SK-N-SH (cell line): Measurements from ENCODE around the gene NEUROG1. TPM values are rescaled to one million over a fixed set of nuclear protein-coding genes. Genes with fewer than 3 reads are reported as not detected.
A peak's percentile ranks its signal among the peaks of the same experiment; 100 is the strongest.

ENCODE experiments used
- CTCF ChIA-PET: fragments of 300-600, 350-600 bp; formaldehyde crosslinking; extraction: SDS; loops from one replicate; lab custom pipeline; 2021; lab: Yijun Ruan, JAX
- POLR2A ChIA-PET: fragments of 350-600 bp; sonication (Branson Sonifier 250); formaldehyde crosslinking; extraction: SDS; loops from one replicate; lab custom pipeline; 2020; ENCODE audit warnings: antibody characterized with exemption, inconsistent platforms; lab: Yijun Ruan, JAX
- DNase-seq: peaks from one replicate; pipeline ENCODE4 v3.0.0; 2012
- H2AFZ ChIP-seq: fragments of 200-600 bp; sonication (generic); 2 replicates; pipeline ENCODE4 v1.8.1; 2016; ENCODE audit warnings: antibody characterized with exemption, mild to moderate bottlenecking, low read depth
- H3F3A ChIP-seq: fragments of 200-600 bp; sonication (generic); replicated peaks from 2 replicates; pipeline ENCODE3; 2016; ENCODE audit warnings: antibody characterized with exemption, mild to moderate bottlenecking; ENCODE audit not compliant: insufficient read depth
- H3K27ac ChIP-seq, 2 experiments: fragments of 200-500 bp in 1 of 2; fragments of 200-600 bp in 1 of 2; sonication (Bioruptor generic) in 1 of 2; sonication (generic), shearing (Covaris generic) in 1 of 2; 2 replicates each; pipeline versions ENCODE4 v1.5.1 to v1.6.1; 2014 to 2016; ENCODE audit warnings: low read depth in 2 of 2, inconsistent platforms in 1 of 2, low read length in 1 of 2, mild to moderate bottlenecking in 1 of 2, mixed read lengths in 1 of 2
- H3K27me3 ChIP-seq: fragments of 200-600 bp; sonication (generic), shearing (Covaris generic); 2 replicates; pipeline ENCODE4 v1.6.1; 2016; ENCODE audit warnings: mixed run types; ENCODE audit not compliant: insufficient read depth
- H3K36me3 ChIP-seq, 2 experiments: fragments of 200-500 bp in 1 of 2; fragments of 200-600 bp in 1 of 2; sonication (Bioruptor generic) in 1 of 2; sonication (generic) in 1 of 2; replicated peaks in 1 of 2; 2 replicates each; pipeline versions ENCODE3 to v1.5.1; 2014 to 2016; ENCODE audit warnings: low read length in 1 of 2, mild to moderate bottlenecking in 1 of 2; ENCODE audit not compliant: insufficient read depth in 2 of 2, control insufficient read depth in 1 of 2
- H3K4me1 ChIP-seq, 2 experiments: fragments of 200-500 bp in 1 of 2; fragments of 200-600 bp in 1 of 2; sonication (Bioruptor generic) in 1 of 2; sonication (generic), shearing (Covaris generic) in 1 of 2; 2 replicates each; pipeline versions ENCODE4 v1.5.1 to v1.6.1; 2014 to 2016; ENCODE audit warnings: low read depth in 1 of 2, low read length in 1 of 2, mixed run types in 1 of 2; ENCODE audit not compliant: insufficient read depth in 2 of 2, control insufficient read depth in 1 of 2
- H3K4me2 ChIP-seq: fragments of 200-600 bp; sonication (generic), shearing (Covaris generic); 2 replicates; pipeline ENCODE4 v1.6.1; 2017; ENCODE audit warnings: mixed run types
- H3K4me3 ChIP-seq, 2 experiments: fragments of 200-500 bp in 1 of 2; fragments of 200-600 bp in 1 of 2; sonication (Bioruptor generic) in 1 of 2; sonication (generic), shearing (Covaris generic) in 1 of 2; 2 replicates each; pipeline versions ENCODE4 v1.5.1 to v1.8.1; 2014 to 2016; ENCODE audit warnings: low read depth in 2 of 2, inconsistent platforms in 1 of 2, low read length in 1 of 2, mild to moderate bottlenecking in 1 of 2, mixed read lengths in 1 of 2, moderate library complexity in 1 of 2
- H3K79me2 ChIP-seq: fragments of 200-600 bp; sonication (generic); 2 replicates; pipeline ENCODE4 v1.8.1; 2017; ENCODE audit warnings: mild to moderate bottlenecking; ENCODE audit not compliant: insufficient read depth
- H3K9ac ChIP-seq: fragments of 200-600 bp; sonication (generic); 2 replicates; pipeline ENCODE4 v1.6.1; 2017; ENCODE audit warnings: mixed run types
- H3K9me2 ChIP-seq: fragments of 200-600 bp; sonication (generic); 2 replicates; pipeline ENCODE4 v1.6.1; 2017; ENCODE audit warnings: mixed run types
- H3K9me3 ChIP-seq: fragments of 200-600 bp; sonication (generic); 2 replicates; pipeline ENCODE4 v1.6.1; 2017; ENCODE audit warnings: mixed run types, mild to moderate bottlenecking, moderate library complexity
- H4K20me1 ChIP-seq: fragments of 200-600 bp; sonication (generic); 2 replicates; pipeline ENCODE4 v1.6.1; 2017; ENCODE audit warnings: mild to moderate bottlenecking, mixed run types; ENCODE audit not compliant: insufficient read depth
- CTCF ChIP-seq: fragments of 200-600 bp; sonication (generic); IDR thresholded peaks from 2 replicates; pipeline ENCODE4 v1.6.1; 2017; ENCODE audit warnings: antibody characterized with exemption, mild to moderate bottlenecking, moderate library complexity
- EZH2phosphoT487 ChIP-seq: fragments of 200-600 bp; sonication (generic); IDR thresholded peaks from 2 replicates; pipeline ENCODE4 v1.6.1; 2017; ENCODE audit warnings: low read depth, mixed run types, mild to moderate bottlenecking, antibody characterized with exemption, moderate library complexity, borderline replicate concordance
- FOSL2 ChIP-seq: IDR thresholded peaks from 2 replicates; pipeline ENCODE4 v1.4.0; 2012; ENCODE audit warnings: low read depth, mild to moderate bottlenecking, moderate library complexity, borderline replicate concordance
- FOXJ3 ChIP-seq: sonication (generic); formaldehyde crosslinking; IDR thresholded peaks from 2 replicates; pipeline ENCODE4 v1.5.1; 2020; ENCODE audit warnings: mild to moderate bottlenecking, missing genetic modification reagents
- FOXM1 ChIP-seq: IDR thresholded peaks from 2 replicates; pipeline ENCODE4 v1.4.0; 2012; ENCODE audit warnings: low read depth, mild to moderate bottlenecking
- GABPA ChIP-seq: IDR thresholded peaks from 2 replicates; pipeline ENCODE4 v1.4.0; 2012; ENCODE audit warnings: low read depth, mild to moderate bottlenecking
- MAX ChIP-seq: IDR thresholded peaks from 2 replicates; pipeline ENCODE4 v1.4.0; 2012; ENCODE audit warnings: low read depth
- PBX3 ChIP-seq: IDR thresholded peaks from 2 replicates; pipeline ENCODE4; 2012
- USF1 ChIP-seq: IDR thresholded peaks from 2 replicates; pipeline ENCODE4 v1.4.0; 2012; ENCODE audit warnings: low read depth, borderline replicate concordance
- USF2 ChIP-seq: fragments of 150-350 bp; IDR thresholded peaks from 2 replicates; pipeline ENCODE4 v1.6.1; 2017; ENCODE audit warnings: antibody characterized with exemption, low read length, low read depth, borderline replicate concordance
- YY1 ChIP-seq: IDR thresholded peaks from 2 replicates; pipeline ENCODE4 v1.4.0; 2012; ENCODE audit warnings: low read depth, mild to moderate bottlenecking
- ZBTB33 ChIP-seq: IDR thresholded peaks from 2 replicates; pipeline ENCODE4 v1.4.0; 2012; ENCODE audit warnings: low read depth, borderline replicate concordance
- WGBS: methylation state at CpG from one replicate; pipeline ENCODE4 v1.1.6; 2017; ENCODE audit warnings: low lambda C conversion rate; 5-methylcytosine and 5-hydroxymethylcytosine counted together
- polyA plus RNA-seq, 3 experiments: library from polyadenylated mRNA; depleted of rRNA; stranded (reverse); fragments of >200 nt; gene quantifications; 2 replicates each; pipeline ENCODE4 v1.2.3, GENCODE V29; 2012

The NEUROG1 gene
- polyA plus RNA-seq, 1 of the 3 experiments (the other 2 are of a cell fraction): not detected

- no peak for TF ChIP-seq ZBTB33
Measured at GRCh38 chr5:135571066-135571609, 35.4 kb upstream of the NEUROG1 start (continued).

- no peaks in the 10 kb centered on the region for H3K9me3 ChIP-seq
- CTCF ChIA-PET: interaction anchor here (2.0 to 25.1 kb wide), 5 partner anchors 10 to 261 kb away, joined by 4 to 409 read pairs (median 205); partner anchors contain the start of gene SLC25A48
- DNase-seq: no peak
- 15% methylated on average over 3 of the region's 3 CpGs for WGBS
- no peak overlapping the region for H3K9ac ChIP-seq
- H3K27me3 ChIP-seq: no peaks in the 10 kb centered on the region
- no peak overlapping the region for H3K4me2 ChIP-seq
- H3K79me2 ChIP-seq: no peaks in the 10 kb centered on the region
- no peaks in the 10 kb centered on the region for H4K20me1 ChIP-seq
- no peak overlapping the region for H3K4me3 ChIP-seq
- POLR2A ChIA-PET: no interaction called here
- TF ChIP-seq FOSL2: no peak
- TF ChIP-seq YY1: no peak
- peak; percentile 14; the same call in 1 of the 2 replicates for TF ChIP-seq CTCF
- no peaks in the 10 kb centered on the region for H3K36me3 ChIP-seq
- H2AFZ ChIP-seq: no peak overlapping the region
- H3K9me2 ChIP-seq: no peaks in the 10 kb centered on the region
- H3K4me1 ChIP-seq: no peaks in the 10 kb centered on the region
- H3F3A ChIP-seq: no peaks in the 10 kb centered on the region
- no peak overlapping the region for H3K27ac ChIP-seq
Measured at GRCh38 chr5:135570453-135570764, 34.6 kb upstream of the NEUROG1 start.

- H3K27me3 ChIP-seq: no peaks in the 10 kb centered on the region
- H3K36me3 ChIP-seq: no peaks in the 10 kb centered on the region
- no peaks in the 10 kb centered on the region for H3K9me2 ChIP-seq
- no peak overlapping the region for H3K9ac ChIP-seq
- DNase-seq: peak; percentile 51
- no peaks in the 10 kb centered on the region for H3K9me3 ChIP-seq
- H3F3A ChIP-seq: no peaks in the 10 kb centered on the region
- POLR2A ChIA-PET: no interaction called here
- H3K79me2 ChIP-seq: no peaks in the 10 kb centered on the region
- CTCF ChIA-PET: interaction anchor here (0.9 to 25.1 kb wide), 6 partner anchors 10 to 262 kb away, joined by 3 to 409 read pairs (median 136); partner anchors contain the start of gene SLC25A48
- no peaks in the 10 kb centered on the region for H3K4me1 ChIP-seq
- 29% methylated on average over 8 of the region's 10 CpGs for WGBS
- H2AFZ ChIP-seq: no peak overlapping the region
- H3K4me2 ChIP-seq: no peak overlapping the region
- H4K20me1 ChIP-seq: no peaks in the 10 kb centered on the region
- no peak overlapping the region for H3K4me3 ChIP-seq
- H3K27ac ChIP-seq: no peak overlapping the region
- TF ChIP-seq GABPA: no peak
- TF ChIP-seq MAX: no peak
- no peak for TF ChIP-seq USF2
- TF ChIP-seq USF1: no peak
- no peak for TF ChIP-seq FOXJ3 (CRISPR knock-in tag)
- TF ChIP-seq PBX3: no peak
- TF ChIP-seq EZH2phosphoT487: no peak
- TF ChIP-seq CTCF: peak; percentile 56
- TF ChIP-seq FOXM1: no peak
Measured at GRCh38 chr5:135569755-135570452, 34.1 kb upstream of the NEUROG1 start.
